KMS-11 (cell line): Measurements from ENCODE around the gene IRX5.

ENCODE experiments used
- H2AFZ ChIP-seq: fragments of 200-600 bp; sonication (generic); 2 replicates; pipeline ENCODE4 v1.6.1; 2016; ENCODE audit warnings: antibody characterized with exemption, mixed run types, low read depth
- H3K27ac ChIP-seq: fragments of 200-600 bp; sonication (generic); 2 replicates; pipeline ENCODE4 v1.6.1; 2016; ENCODE audit warnings: mild to moderate bottlenecking, mixed run types
- H3K27me3 ChIP-seq: fragments of 200-600 bp; sonication (generic); 2 replicates; pipeline ENCODE4 v1.6.1; 2017; ENCODE audit warnings: mild to moderate bottlenecking, low read depth, mixed run types, moderate library complexity; ENCODE audit not compliant: insufficient read depth
- H3K36me3 ChIP-seq: fragments of 200-600 bp; sonication (generic); 2 replicates; pipeline ENCODE4 v1.6.1; 2017; ENCODE audit warnings: mild to moderate bottlenecking, mixed run types; ENCODE audit not compliant: insufficient read depth
- H3K4me1 ChIP-seq: fragments of 200-600 bp; sonication (generic); 2 replicates; pipeline ENCODE4 v1.6.1; 2016; ENCODE audit warnings: mild to moderate bottlenecking, low read depth, mixed run types; ENCODE audit not compliant: poor library complexity, severe bottlenecking
- H3K4me2 ChIP-seq: fragments of 200-600 bp; sonication (generic); 2 replicates; pipeline ENCODE4 v1.7.0; 2016; ENCODE audit warnings: mild to moderate bottlenecking, mixed run types
- H3K4me3 ChIP-seq: fragments of 200-600 bp; sonication (generic); IDR thresholded peaks from 2 replicates; pipeline ENCODE4 v1.6.1; 2017; ENCODE audit warnings: low read depth, low read length, mixed read lengths; ENCODE audit not compliant: insufficient read depth
- H3K79me2 ChIP-seq: fragments of 200-600 bp; sonication (generic); 2 replicates; pipeline ENCODE4 v1.6.1; 2016; ENCODE audit warnings: low read depth, mixed run types; ENCODE audit not compliant: insufficient read depth
- H3K9ac ChIP-seq: fragments of 200-600 bp; sonication (generic); 2 replicates; pipeline ENCODE4 v1.6.1; 2016; ENCODE audit warnings: mild to moderate bottlenecking, mixed run types
- H4K20me1 ChIP-seq: fragments of 200-600 bp; sonication (generic); 2 replicates; pipeline ENCODE4 v1.6.1; 2016; ENCODE audit warnings: mild to moderate bottlenecking, mixed run types; ENCODE audit not compliant: insufficient read depth
- TF ChIP-seq, protein P1 (sequence below): fragments of 200-600 bp; sonication (generic); conservative IDR thresholded peaks from 2 replicates; pipeline ENCODE4 v1.6.1; 2017; ENCODE audit warnings: low read depth, mild to moderate bottlenecking, antibody characterized with exemption, low read length, moderate library complexity, mixed read lengths

IRX5 gene

DNA sequence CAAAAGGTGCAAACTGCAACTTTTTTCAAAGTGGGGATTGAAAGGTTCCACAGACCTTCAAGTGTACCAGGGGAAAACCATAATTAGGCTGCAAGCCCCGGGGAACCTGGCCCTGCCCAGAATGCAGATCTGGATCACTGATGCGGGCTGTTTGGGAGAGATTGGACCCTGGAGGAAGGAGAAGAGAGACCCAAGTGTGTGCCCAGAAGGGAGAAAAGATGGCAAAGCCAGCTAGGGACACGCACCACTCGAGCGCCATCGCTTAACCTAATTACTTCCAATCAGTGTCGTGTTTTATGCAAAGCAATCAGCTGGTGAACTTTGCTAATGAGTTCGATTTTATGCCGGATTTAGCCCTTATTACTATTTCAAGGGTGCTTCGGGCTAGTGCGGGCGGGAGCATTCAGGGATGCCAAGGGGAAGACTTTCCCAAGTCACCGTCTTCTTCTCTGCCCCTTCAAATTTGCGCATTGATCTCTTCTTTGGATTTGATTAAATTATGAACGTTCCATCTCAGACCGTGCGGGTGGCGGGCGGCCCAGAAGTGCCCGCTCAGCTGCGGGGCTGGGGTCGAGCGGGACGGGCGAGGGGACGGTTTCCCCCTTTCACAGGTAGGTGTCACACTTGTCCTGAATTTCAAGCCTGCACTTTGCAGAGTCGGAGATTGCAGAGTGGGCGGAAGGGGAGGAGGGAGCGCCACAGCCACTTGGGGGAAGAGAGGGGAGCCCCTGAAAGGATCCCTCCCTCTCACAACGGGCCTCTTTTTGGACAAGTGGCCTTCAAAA is 4.0 kb downstream of the IRX5 start:
- TF ChIP-seq, protein P1, sequence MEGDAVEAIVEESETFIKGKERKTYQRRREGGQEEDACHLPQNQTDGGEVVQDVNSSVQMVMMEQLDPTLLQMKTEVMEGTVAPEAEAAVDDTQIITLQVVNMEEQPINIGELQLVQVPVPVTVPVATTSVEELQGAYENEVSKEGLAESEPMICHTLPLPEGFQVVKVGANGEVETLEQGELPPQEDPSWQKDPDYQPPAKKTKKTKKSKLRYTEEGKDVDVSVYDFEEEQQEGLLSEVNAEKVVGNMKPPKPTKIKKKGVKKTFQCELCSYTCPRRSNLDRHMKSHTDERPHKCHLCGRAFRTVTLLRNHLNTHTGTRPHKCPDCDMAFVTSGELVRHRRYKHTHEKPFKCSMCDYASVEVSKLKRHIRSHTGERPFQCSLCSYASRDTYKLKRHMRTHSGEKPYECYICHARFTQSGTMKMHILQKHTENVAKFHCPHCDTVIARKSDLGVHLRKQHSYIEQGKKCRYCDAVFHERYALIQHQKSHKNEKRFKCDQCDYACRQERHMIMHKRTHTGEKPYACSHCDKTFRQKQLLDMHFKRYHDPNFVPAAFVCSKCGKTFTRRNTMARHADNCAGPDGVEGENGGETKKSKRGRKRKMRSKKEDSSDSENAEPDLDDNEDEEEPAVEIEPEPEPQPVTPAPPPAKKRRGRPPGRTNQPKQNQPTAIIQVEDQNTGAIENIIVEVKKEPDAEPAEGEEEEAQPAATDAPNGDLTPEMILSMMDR: no peak
- H3K36me3 ChIP-seq: no peaks in the 10 kb centered on the region
- H3K4me2 ChIP-seq: no peak overlapping the region
- no peak overlapping the region for H2AFZ ChIP-seq
- no peak overlapping the region for H3K27ac ChIP-seq
- no peaks in the 10 kb centered on the region for H3K27me3 ChIP-seq
- H3K4me3 ChIP-seq: no peak overlapping the region
- no peak overlapping the region for H3K9ac ChIP-seq
- peaks cover 7% of the 10 kb centered on the region; the same call in 1 of the 2 replicates for H3K79me2 ChIP-seq
- no peaks in the 10 kb centered on the region for H3K4me1 ChIP-seq
- no peaks in the 10 kb centered on the region for H4K20me1 ChIP-seq

DNA sequence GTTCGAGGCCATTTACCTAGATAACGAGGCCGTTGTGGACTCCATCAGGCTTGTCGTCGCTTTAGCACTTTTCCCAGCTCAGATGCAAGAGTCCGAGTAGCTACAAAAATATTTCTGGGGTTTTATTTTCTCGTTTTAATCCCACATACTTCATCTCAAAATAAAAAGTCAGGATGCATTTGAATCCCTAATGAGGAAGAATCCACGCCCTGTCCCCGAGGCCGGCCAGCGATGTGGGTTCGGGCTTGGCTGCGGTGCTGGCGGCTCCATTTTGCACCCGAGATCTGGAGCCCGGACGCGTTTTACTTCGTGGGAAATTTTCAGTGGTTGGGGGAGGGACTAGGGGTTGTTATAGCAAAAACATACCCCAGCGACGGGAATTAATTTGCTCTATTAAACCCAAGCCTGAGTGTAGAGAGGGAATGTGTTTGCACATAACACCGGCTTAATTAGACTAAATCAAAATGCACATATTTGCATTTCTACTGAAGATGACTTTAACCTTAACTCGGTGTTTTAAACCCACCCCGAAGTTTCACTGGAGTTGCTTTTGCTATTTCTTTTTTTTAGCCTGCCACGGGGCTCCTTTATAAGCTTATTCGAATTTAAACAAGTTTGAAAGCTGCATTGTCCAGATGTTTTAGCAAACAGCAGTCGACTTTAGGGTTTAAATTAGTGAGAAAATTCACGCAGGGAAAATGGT is 4.8 kb downstream of the IRX5 start:
- peaks cover 7% of the 10 kb centered on the region; the same call in 1 of the 2 replicates for H3K79me2 ChIP-seq
- TF ChIP-seq, protein P1: no peak
- no peak overlapping the region for H3K4me2 ChIP-seq
- H3K36me3 ChIP-seq: no peaks in the 10 kb centered on the region
- H3K4me3 ChIP-seq: no peak overlapping the region
- no peak overlapping the region for H2AFZ ChIP-seq
- no peak overlapping the region for H3K27ac ChIP-seq
- H3K4me1 ChIP-seq: no peaks in the 10 kb centered on the region
- H4K20me1 ChIP-seq: no peaks in the 10 kb centered on the region
- H3K27me3 ChIP-seq: no peaks in the 10 kb centered on the region
- no peak overlapping the region for H3K9ac ChIP-seq

DNA sequence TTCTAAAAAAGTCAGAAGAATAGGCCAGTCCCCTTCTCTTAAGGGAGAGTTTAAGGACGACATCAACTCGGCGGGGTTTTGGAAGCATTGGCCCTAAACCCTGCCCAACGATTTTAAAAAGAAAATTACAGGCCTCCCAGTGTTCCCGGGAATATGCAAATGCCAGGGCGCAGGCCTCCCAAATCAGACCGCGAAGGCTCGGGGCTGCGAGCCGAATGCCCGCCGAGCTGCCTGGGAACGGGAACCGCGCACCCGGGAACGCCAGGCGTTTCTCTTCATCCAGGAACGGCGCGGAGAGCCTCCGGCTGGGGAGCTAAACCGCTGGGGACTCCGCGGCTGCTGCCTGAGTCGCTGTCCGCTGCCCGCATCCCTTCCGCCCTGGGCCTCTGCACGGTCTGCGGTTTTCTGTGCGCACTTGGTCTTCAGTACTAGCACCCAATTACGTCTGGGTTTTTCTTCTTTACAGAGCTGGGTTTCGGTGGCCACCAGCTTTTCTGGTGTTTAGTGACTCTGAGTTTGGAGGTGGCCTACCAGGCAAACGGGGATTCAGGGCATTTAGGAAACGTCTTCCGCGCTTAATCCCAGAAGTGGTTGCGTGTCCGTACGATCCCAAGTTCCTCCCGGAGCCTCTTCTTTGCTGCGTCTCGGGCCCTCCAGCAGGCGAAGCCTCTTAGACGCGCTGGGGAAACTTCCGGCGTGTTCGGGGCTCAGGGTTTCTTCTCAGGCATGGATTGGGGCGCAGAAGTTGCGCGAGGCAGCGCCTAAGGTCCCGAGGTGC is 5.7 kb downstream of the IRX5 start:
- Histone ChIP-seq H3K79me2 (peaks cover 7% of the 10 kb centered on the region; the same call in 1 of the 2 replicates), H3K27me3 (no peaks in the 10 kb centered on the region), H3K36me3 (no peaks in the 10 kb centered on the region), H3K27ac (peak overlapping the region; percentile 39; the same call in 1 of the 2 replicates), H3K4me2 (peak overlapping the region; percentile 29; the same call in 1 of the 2 replicates), H2AFZ (peak overlapping the region; percentile 41; the same call in 1 of the 2 replicates), H4K20me1 (no peaks in the 10 kb centered on the region), H3K9ac (peak overlapping the region; percentile 32; the same call in 1 of the 2 replicates), H3K4me1 (no peaks in the 10 kb centered on the region), H3K4me3 (no peak overlapping the region)
- TF ChIP-seq, protein P1: no peak

DNA sequence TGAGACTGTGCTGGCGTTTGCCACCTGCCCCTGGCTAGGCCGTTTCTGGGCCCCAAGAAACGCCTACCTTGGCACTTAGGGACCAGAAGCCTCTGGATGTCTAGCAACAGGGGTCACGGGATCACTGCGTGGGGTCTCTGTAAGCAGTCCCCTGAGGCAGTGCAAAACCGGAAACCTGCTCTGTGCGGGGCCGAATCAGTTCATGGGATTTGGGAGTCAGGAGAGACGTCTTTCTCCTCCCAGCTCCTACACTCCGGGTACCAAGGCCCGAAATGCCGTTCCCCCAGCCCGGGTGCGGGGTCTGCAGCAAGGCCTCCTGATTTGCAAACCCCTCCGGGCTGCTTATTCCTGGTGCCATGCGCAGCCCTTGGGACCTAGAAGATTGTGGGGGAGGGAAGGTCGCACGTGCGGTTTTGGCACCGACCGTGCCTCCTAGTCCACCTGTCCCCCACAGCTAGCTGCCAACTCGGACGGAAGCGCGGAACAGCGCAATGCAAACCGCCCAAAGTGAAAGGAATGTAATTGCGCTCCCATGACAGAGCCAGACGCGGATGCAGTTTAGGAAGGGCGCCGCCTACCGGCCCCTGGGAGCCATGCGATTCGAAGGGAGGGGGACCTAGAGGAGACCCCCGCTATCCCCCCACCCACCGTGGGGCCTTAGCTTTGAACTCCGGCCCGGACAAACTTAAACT is 6.5 kb downstream of the IRX5 start:
- TF ChIP-seq, protein P1: peak; percentile 56
- no peaks in the 10 kb centered on the region for H3K4me1 ChIP-seq
- H3K4me2 ChIP-seq: peak overlapping the region; percentile 29; the same call in 1 of the 2 replicates
- peak overlapping the region; percentile 39; the same call in 1 of the 2 replicates for H3K27ac ChIP-seq
- H3K27me3 ChIP-seq: no peaks in the 10 kb centered on the region
- H3K79me2 ChIP-seq: peaks cover under 1% of the 10 kb centered on the region; the same call in 1 of the 2 replicates
- no peaks in the 10 kb centered on the region for H4K20me1 ChIP-seq
- H3K36me3 ChIP-seq: no peaks in the 10 kb centered on the region
- H2AFZ ChIP-seq: peak overlapping the region; percentile 41; the same call in 1 of the 2 replicates
- peak overlapping the region; percentile 32; the same call in 1 of the 2 replicates for H3K9ac ChIP-seq
- H3K4me3 ChIP-seq: no peak overlapping the region
